ENCODE measurements around the gene TMEM271. TPM values are rescaled to one million over a fixed set of nuclear protein-coding genes. Genes with fewer than 3 reads are reported as not detected.

Gene TMEM271
- total and polyA plus RNA-seq, 2 donors (not counting 3 experiments of a cell fraction or from before 2014, with no cell fraction given): not detected

DNA sequence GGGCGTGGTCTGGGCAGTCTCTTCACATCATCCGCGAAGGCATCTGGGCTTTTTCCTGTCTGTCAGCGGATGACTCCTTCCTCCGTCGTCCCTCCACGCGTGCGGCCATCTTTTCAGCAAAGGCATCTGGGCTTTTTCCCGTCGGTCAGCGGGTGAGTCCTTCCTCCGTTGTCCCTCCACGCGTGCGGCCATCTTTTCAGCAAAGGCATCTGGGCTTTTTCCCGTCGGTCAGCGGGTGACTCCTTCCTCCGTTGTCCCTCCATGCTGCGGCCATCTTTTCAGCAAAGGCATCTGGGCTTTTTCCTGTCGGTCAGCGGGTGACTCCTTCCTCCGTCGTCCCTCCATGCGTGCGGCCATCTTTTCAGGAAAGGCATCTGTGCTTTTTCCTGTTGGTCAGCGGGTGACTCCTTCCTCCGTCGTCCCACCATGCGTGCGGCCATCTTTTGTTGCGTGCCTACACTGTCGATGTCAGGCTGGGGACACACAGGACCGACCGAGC lies 12.3 kb upstream of the TMEM271 start:
- FAIRE-seq: no peak
- dilution Hi-C loops (cut with MboI; ENCODE audit: extremely low pct_ligation_motif_present, low sequenced_read_pairs) (no loop called here), intact Hi-C loops (cut with micrococcal nuclease) (no loop called here)
- no peak for TF ChIP-seq EZH2 (IDR thresholded peaks at IDR 0.05; ENCODE audit: borderline replicate concordance, low read depth, low read length, severe bottlenecking)
- no peak for TF ChIP-seq MYC (IDR thresholded peaks at IDR 0.05; ENCODE audit: low read depth, low read length)
- TF ChIP-seq JUN (IDR thresholded peaks at IDR 0.05; ENCODE audit: borderline replicate concordance, insufficient read depth, insufficient read length, low read depth): no peak
- no peak for TF ChIP-seq GATA2 (IDR thresholded peaks at IDR 0.05; ENCODE audit: insufficient read depth, insufficient read length, low read depth, low read length)
- TF ChIP-seq, protein P1, sequence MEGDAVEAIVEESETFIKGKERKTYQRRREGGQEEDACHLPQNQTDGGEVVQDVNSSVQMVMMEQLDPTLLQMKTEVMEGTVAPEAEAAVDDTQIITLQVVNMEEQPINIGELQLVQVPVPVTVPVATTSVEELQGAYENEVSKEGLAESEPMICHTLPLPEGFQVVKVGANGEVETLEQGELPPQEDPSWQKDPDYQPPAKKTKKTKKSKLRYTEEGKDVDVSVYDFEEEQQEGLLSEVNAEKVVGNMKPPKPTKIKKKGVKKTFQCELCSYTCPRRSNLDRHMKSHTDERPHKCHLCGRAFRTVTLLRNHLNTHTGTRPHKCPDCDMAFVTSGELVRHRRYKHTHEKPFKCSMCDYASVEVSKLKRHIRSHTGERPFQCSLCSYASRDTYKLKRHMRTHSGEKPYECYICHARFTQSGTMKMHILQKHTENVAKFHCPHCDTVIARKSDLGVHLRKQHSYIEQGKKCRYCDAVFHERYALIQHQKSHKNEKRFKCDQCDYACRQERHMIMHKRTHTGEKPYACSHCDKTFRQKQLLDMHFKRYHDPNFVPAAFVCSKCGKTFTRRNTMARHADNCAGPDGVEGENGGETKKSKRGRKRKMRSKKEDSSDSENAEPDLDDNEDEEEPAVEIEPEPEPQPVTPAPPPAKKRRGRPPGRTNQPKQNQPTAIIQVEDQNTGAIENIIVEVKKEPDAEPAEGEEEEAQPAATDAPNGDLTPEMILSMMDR (IDR thresholded peaks at IDR 0.05; ENCODE audit: extremely low read depth in 1 of 2, insufficient read depth in 1 of 2, low read depth in 1 of 2, low read length in 2 of 2): no peak
- TF ChIP-seq, protein P2, sequence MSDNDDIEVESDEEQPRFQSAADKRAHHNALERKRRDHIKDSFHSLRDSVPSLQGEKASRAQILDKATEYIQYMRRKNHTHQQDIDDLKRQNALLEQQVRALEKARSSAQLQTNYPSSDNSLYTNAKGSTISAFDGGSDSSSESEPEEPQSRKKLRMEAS (IDR thresholded peaks at IDR 0.05; ENCODE audit: insufficient read depth, insufficient read length): no peak
- TF ChIP-seq FOS (IDR thresholded peaks at IDR 0.05; ENCODE audit: borderline replicate concordance, insufficient read depth, low read length): no peak
- TF ChIP-seq POLR2AphosphoS5 (IDR thresholded peaks at IDR 0.05; ENCODE audit: insufficient read depth, low read depth, low read length): no peak
- TF ChIP-seq POLR2A (IDR thresholded peaks at IDR 0.05; ENCODE audit: low read depth, low read length): no peak
- no peaks in the 10 kb centered on the region for H3K27me3 ChIP-seq (ENCODE audit: control insufficient read depth in 2 of 2, insufficient read depth in 2 of 2, low read length in 2 of 2)
- H3K79me2 ChIP-seq (ENCODE audit: control insufficient read depth, insufficient read depth, low read length): no peaks in the 10 kb centered on the region
- no peak for DNase-seq (ENCODE audit: low read depth, low spot score)
- H4K20me1 ChIP-seq (replicated peaks; ENCODE audit: control insufficient read depth, extremely low read depth, insufficient read depth, low read length): no peaks in the 10 kb centered on the region
- H3K4me2 ChIP-seq (ENCODE audit: insufficient read depth, low read length): no peak overlapping the region
- no TSS peak for BruUV-seq (replicated peaks)
- CTCF ChIA-PET: no interaction called here
- H3K9ac ChIP-seq (replicated peaks; ENCODE audit: extremely low read depth, insufficient read depth, low read length): no peak overlapping the region
- POLR2A ChIA-PET: no interaction called here
- no peaks in the 10 kb centered on the region for H3K9me1 ChIP-seq (replicated peaks; ENCODE audit: control insufficient read depth, extremely low read depth, insufficient read depth, low read length)
- no peak overlapping the region for H2AFZ ChIP-seq (ENCODE audit: low read depth, low read length)
- no peaks in the 10 kb centered on the region for H3K9me3 ChIP-seq (replicated peaks; ENCODE audit: control insufficient read depth, insufficient read depth, low read length)
- H3K4me3 ChIP-seq (replicated peaks in 1 of 3; ENCODE audit: insufficient read depth in 1 of 3, low read depth in 1 of 3, low read length in 3 of 3): no peak overlapping the region
- no peak overlapping the region for H3K27ac ChIP-seq (ENCODE audit: insufficient read depth, low read depth, low read length)
- no peaks in the 10 kb centered on the region for H3K4me1 ChIP-seq (ENCODE audit: control insufficient read depth, extremely low read depth, insufficient read depth, low read length)
- H3K36me3 ChIP-seq (ENCODE audit: control insufficient read depth in 2 of 2, extremely low read depth in 1 of 2, insufficient read depth in 2 of 2, low read length in 2 of 2): no peaks in the 10 kb centered on the region

All from endothelial cell of umbilical vein (primary cell).